SK-N-SH treated with all-trans-retinoic acid at 6 μM for 48 hours (cell line): ENCODE measurements around the gene FBXO48.
"Not testable (repeated sequence)": the region's sequence is repeated elsewhere in the genome, so short reads cannot be mapped to it uniquely, and the experiment has no call there.

Experiments
- ATAC-seq: fragments of 200-7000 bp; cut with Tn5 transposase; 3 replicates; pipeline ENCODE4 v1.9.1; 2020; ENCODE audit warnings: mild to moderate bottlenecking, moderate library complexity
- ARNTL ChIP-seq: fragments of 450-650 bp; formaldehyde crosslinking; IDR thresholded peaks from 2 replicates; pipeline ENCODE4 v1.5.0; 2020; ENCODE audit warnings: low read depth, mild to moderate bottlenecking, moderate library complexity, borderline replicate concordance
- BACH2 ChIP-seq: fragments of 250-450 bp; sonication (Bioruptor Pico); IDR thresholded peaks from 2 replicates; pipeline ENCODE4 v1.9.0; 2021; ENCODE audit warnings: mild to moderate bottlenecking, borderline replicate concordance
- CREB5 ChIP-seq: fragments of 250-450 bp; sonication (Bioruptor Pico); IDR thresholded peaks from 2 replicates; pipeline ENCODE4 v1.5.1; 2020; ENCODE audit warnings: low read depth, mild to moderate bottlenecking, moderate library complexity
- CSDC2 ChIP-seq: fragments of 250-450 bp; sonication (Bioruptor Pico); IDR thresholded peaks from 2 replicates; pipeline ENCODE4 v1.5.0; 2020; ENCODE audit warnings: mild to moderate bottlenecking, moderate library complexity
- ESRRG ChIP-seq: fragments of 250-450 bp; sonication (Bioruptor Pico); IDR thresholded peaks from 2 replicates; pipeline ENCODE4 v1.6.1; 2021; ENCODE audit warnings: mild to moderate bottlenecking
- GLIS3 ChIP-seq: fragments of 250-450 bp; sonication (Bioruptor Pico); IDR thresholded peaks from 2 replicates; pipeline ENCODE4 v1.5.0; 2020; ENCODE audit warnings: mild to moderate bottlenecking, moderate library complexity
- ISL1 ChIP-seq: fragments of 250-450 bp; sonication (Bioruptor Pico); IDR thresholded peaks from 2 replicates; pipeline ENCODE4 v2.1.2; 2022; ENCODE audit warnings: mild to moderate bottlenecking, moderate library complexity
- OSR1 ChIP-seq: fragments of 250-450 bp; sonication (Bioruptor Pico); IDR thresholded peaks from 2 replicates; pipeline ENCODE4 v1.8.0; 2022; ENCODE audit warnings: moderate library complexity, mild to moderate bottlenecking, inconsistent platforms
- PATZ1 ChIP-seq: fragments of 250-450 bp; sonication (Bioruptor Pico); IDR thresholded peaks from 2 replicates; pipeline ENCODE4 v1.8.0; 2020; ENCODE audit warnings: mild to moderate bottlenecking, moderate library complexity, borderline replicate concordance
- POU6F1 ChIP-seq: fragments of 250-450 bp; sonication (Bioruptor Pico); IDR thresholded peaks from 2 replicates; pipeline ENCODE4 v1.8.0; 2021; ENCODE audit warnings: low read depth, mild to moderate bottlenecking, moderate library complexity, borderline replicate concordance
- RARB ChIP-seq: fragments of 250-450 bp; sonication (Bioruptor Pico); IDR thresholded peaks from 2 replicates; pipeline ENCODE4 v1.8.0; 2021; ENCODE audit warnings: mild to moderate bottlenecking, moderate library complexity
- TOX ChIP-seq: fragments of 250-450 bp; sonication (Bioruptor Pico); IDR thresholded peaks from 2 replicates; pipeline ENCODE4 v1.8.0; 2021; ENCODE audit warnings: mild to moderate bottlenecking, moderate library complexity, borderline replicate concordance
- TSHZ2 ChIP-seq: fragments of 250-450 bp; sonication (Bioruptor Pico); IDR thresholded peaks from 2 replicates; pipeline ENCODE4 v1.5.0; 2020; ENCODE audit warnings: mild to moderate bottlenecking, moderate library complexity
- ZC3H10 ChIP-seq: fragments of 250-450 bp; sonication (Bioruptor Pico); IDR thresholded peaks from 2 replicates; pipeline ENCODE4 v1.5.1; 2021; ENCODE audit warnings: mild to moderate bottlenecking, moderate library complexity
- ZFP3 ChIP-seq: fragments of 250-450 bp; sonication (Bioruptor Pico); IDR thresholded peaks from 2 replicates; pipeline ENCODE4 v1.5.0; 2020; ENCODE audit warnings: mild to moderate bottlenecking, moderate library complexity
- ZFP30 ChIP-seq: fragments of 450-650 bp; formaldehyde crosslinking; IDR thresholded peaks from 2 replicates; pipeline ENCODE4 v1.5.0; 2022; ENCODE audit warnings: mild to moderate bottlenecking, moderate library complexity
- ZNF565 ChIP-seq: fragments of 450-650 bp; formaldehyde crosslinking; conservative IDR thresholded peaks from 2 replicates; pipeline ENCODE4 v1.5.0; 2020; ENCODE audit warnings: low read depth, mild to moderate bottlenecking, moderate library complexity
- ZNF70 ChIP-seq: fragments of 450-650 bp; formaldehyde crosslinking; IDR thresholded peaks from 2 replicates; pipeline ENCODE4 v1.5.0; 2020; ENCODE audit warnings: mild to moderate bottlenecking, moderate library complexity
- ZNF8 ChIP-seq: fragments of 450-650 bp; formaldehyde crosslinking; IDR thresholded peaks from 2 replicates; pipeline ENCODE4 v1.5.0; 2020; ENCODE audit warnings: mild to moderate bottlenecking, moderate library complexity

Gene FBXO48

GRCh38 chr2:68448671-68449653, 18.1 kb downstream of the FBXO48 start:
- TF ChIP-seq BACH2 (CRISPR knock-in tag) = no peak
- TF ChIP-seq ZC3H10 (CRISPR knock-in tag) = no peak
- TF ChIP-seq ZFP3 = no peak
- no peak for TF ChIP-seq CREB5 (CRISPR knock-in tag)
- TF ChIP-seq TOX = no peak
- ATAC-seq = peak; percentile 28

GRCh38 chr2:68447118-68447517, 20.0 kb downstream of the FBXO48 start:
- ATAC-seq = no peak
- TF ChIP-seq OSR1 (CRISPR knock-in tag) (no peak), BACH2 (CRISPR knock-in tag) (no peak)

- not testable (repeated sequence) for ATAC-seq
Measured at GRCh38 chr2:68446425-68446824, 20.7 kb downstream of the FBXO48 start.

GRCh38 chr2:68441994-68442322, 25.1 kb downstream of the FBXO48 start:
- TF ChIP-seq RARB (CRISPR knock-in tag) (no peak), CSDC2 (CRISPR knock-in tag) (no peak), ARNTL (no peak), ESRRG (no peak), POU6F1 (CRISPR knock-in tag) (no peak), ZFP30 (CRISPR knock-in tag) (no peak), ZNF70 (CRISPR knock-in tag) (no peak), TSHZ2 (CRISPR knock-in tag) (no peak)
- ATAC-seq = no peak

- peak; percentile 99 for ATAC-seq
- TF ChIP-seq PATZ1 (CRISPR knock-in tag) (no peak), ZC3H10 (CRISPR knock-in tag) (no peak), ESRRG (no peak), CREB5 (CRISPR knock-in tag) (no peak), ZNF8 (no peak), TOX (no peak), CSDC2 (CRISPR knock-in tag) (no peak), ZNF70 (CRISPR knock-in tag) (no peak), ZFP3 (no peak), RARB (CRISPR knock-in tag) (no peak), GLIS3 (CRISPR knock-in tag) (no peak), ZFP30 (CRISPR knock-in tag) (no peak), TSHZ2 (CRISPR knock-in tag) (no peak; the same call in 1 of the 2 replicates), ISL1 (CRISPR knock-in tag) (no peak), ZNF565 (CRISPR knock-in tag) (no peak)
Measured at GRCh38 chr2:68441179-68441993, 25.7 kb downstream of the FBXO48 start.
